Kidney epithelial cell (primary cell): ENCODE data around the gene DAPK2. TPM values are rescaled to one million over a fixed set of nuclear protein-coding genes. Genes with fewer than 3 reads are reported as not detected.

Experiments used
- DNase-seq: peaks from one replicate; pipeline ENCODE4 v3.0.0-alpha.2; 2010; ENCODE audit warnings: low read depth
- H3K27me3 ChIP-seq: 2 replicates; pipeline ENCODE4 v1.6.0; 2011; ENCODE audit warnings: low read length; ENCODE audit not compliant: control insufficient read depth, insufficient read depth
- H3K36me3 ChIP-seq: 2 replicates; pipeline ENCODE4 v1.5.1; 2011; ENCODE audit warnings: low read length; ENCODE audit not compliant: control insufficient read depth, insufficient read depth
- H3K4me3 ChIP-seq: 2 replicates; pipeline ENCODE4 v1.5.1; 2011; ENCODE audit warnings: low read depth, mild to moderate bottlenecking, control low read depth, low read length
- CTCF ChIP-seq: IDR thresholded peaks from 2 replicates; pipeline ENCODE4 v1.5.1; 2011; ENCODE audit warnings: mild to moderate bottlenecking, moderate library complexity, low read length, control low read depth, inconsistent platforms; ENCODE audit not compliant: insufficient read depth, poor library complexity, severe bottlenecking
- total RNA-seq: library from RNA; depleted of rRNA; stranded (reverse); fragments of >200 nt; gene quantifications from 2 replicates; pipeline ENCODE4 v1.2.3, GENCODE V29; 2015

The DAPK2 gene
- total RNA-seq, 1 donor from 2014 or later: 0.21 TPM

- DNase-seq: no peak
- no peak for TF ChIP-seq CTCF
- Histone ChIP-seq H3K27me3 (no peaks in the 10 kb centered on the region), H3K36me3 (no peaks in the 10 kb centered on the region), H3K4me3 (no peak overlapping the region)
These were observed 32.9 kb downstream of the DAPK2 start for GRCh38 chr15:64013179-64014062.

DNA sequence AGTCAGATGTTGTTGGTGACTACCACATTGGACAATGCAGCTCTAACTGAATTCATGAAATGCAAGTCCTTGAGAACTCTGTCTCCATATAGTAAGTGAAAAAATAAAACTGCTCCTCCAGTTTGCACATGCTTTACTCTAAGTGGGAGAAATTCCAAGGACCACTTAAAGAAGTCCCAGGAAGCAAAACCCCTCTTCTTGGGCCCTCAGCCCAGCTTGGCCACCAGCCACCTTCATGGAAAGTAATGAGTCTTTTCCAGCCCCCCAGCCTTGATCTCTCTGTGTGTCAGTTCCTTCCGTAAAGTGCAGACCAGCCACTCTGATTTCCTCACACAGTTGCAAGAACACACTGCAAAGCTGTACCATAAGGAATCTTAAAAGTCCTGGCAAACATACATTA, 34.5 kb downstream of the DAPK2 start:
- H3K36me3 ChIP-seq: no peaks in the 10 kb centered on the region
- no peak for TF ChIP-seq CTCF
- DNase-seq: no peak
- H3K27me3 ChIP-seq: no peaks in the 10 kb centered on the region
- no peak overlapping the region for H3K4me3 ChIP-seq

DNA sequence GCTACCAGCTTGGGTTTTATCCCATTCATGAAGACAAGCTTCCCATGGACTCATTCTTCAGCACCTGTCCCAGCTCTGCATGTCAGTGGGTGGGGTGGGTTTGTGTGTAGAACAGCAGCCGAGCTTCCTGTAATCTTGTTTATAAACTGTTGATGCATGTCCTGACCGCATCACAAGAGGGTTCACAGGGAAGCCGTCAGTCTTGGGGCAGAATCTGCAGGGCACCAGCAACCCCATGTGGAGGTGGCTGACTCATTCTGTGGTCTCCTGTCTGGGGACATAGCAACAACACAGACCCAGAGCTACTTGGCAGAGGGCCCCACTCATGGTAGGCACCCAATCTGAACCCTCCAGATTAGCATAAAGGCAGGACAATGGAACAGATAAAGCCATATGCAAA, 35.6 kb downstream of the DAPK2 start:
- Histone ChIP-seq H3K4me3 (no peak overlapping the region), H3K27me3 (no peaks in the 10 kb centered on the region), H3K36me3 (no peaks in the 10 kb centered on the region)
- no peak for TF ChIP-seq CTCF
- DNase-seq: peak; percentile 98

DNA sequence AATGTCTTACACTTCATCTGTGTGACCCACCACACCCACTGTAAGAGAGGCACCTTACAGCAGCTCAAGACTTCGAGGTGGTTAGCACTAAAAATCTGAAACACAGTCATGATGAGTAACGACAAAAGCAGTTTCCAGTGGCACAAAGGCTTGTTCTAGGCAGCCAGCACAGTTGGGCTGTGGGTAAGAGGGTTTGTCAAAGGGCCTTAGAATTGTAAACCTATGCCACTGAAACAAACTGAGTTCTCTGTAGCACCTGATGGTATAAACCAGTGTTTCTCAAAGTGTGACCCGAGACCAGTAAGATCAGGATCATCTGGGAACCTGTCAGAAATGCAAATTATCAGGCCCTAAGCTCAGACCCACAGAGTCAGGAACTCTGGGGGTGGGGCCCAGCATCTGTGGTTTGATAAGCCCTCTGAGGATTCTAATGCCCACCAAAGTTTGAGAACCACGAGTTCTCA, 36.5 kb downstream of the DAPK2 start:
- H3K36me3 ChIP-seq: no peaks in the 10 kb centered on the region
- TF ChIP-seq CTCF: no peak
- H3K4me3 ChIP-seq: no peak overlapping the region
- no peak for DNase-seq
- no peaks in the 10 kb centered on the region for H3K27me3 ChIP-seq

DNA sequence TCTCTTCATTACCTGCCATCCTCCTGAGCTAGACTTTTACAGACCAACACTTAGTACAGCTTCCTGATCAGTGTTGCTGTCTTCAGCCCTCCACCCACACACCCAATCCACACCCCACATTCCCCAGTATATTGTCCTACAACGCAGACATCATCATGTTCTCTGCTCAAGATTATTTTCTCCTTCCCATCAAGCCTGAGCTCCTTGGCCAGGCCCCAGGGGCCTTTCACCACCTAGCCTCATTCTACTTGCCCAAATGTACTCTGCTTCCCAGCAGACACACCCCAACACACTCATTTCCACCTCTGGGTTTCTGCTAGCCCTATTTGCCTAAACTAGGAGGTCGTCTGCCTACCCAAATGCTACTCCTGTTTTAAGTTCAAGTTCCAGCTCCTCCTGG, 37.0 kb downstream of the DAPK2 start:
- Histone ChIP-seq H3K4me3 (no peak overlapping the region), H3K36me3 (no peaks in the 10 kb centered on the region), H3K27me3 (no peaks in the 10 kb centered on the region)
- no peak for DNase-seq
- no peak for TF ChIP-seq CTCF

DNA sequence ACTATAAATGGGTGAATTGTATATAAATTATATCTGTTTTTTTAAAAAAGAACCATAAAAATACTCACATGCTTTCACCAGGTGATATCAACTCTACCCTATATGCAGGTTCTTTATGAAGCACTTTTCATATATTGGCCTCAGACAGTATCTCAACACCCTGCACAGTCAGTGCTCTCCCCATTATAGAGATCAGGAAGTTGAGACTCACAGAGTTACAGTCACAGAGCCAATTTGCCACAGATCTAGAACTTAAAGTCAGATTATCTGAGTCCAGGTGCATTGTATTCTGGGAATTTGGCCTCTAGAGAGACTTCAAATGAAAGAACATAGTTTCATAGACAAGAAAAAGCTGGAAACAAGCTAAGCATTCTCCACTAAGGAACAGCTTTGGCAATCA, 38.1 kb downstream of the DAPK2 start:
- DNase-seq: no peak
- Histone ChIP-seq H3K36me3 (no peaks in the 10 kb centered on the region), H3K4me3 (no peak overlapping the region), H3K27me3 (no peaks in the 10 kb centered on the region)
- TF ChIP-seq CTCF: no peak
